Cardiac fibroblast (primary cell): ENCODE measurements around the gene VRK1.
"Not testable (repeated sequence)": the region's sequence is repeated elsewhere in the genome, so short reads cannot be mapped to it uniquely, and the experiment has no call there.

Source experiments
- DNase-seq, 2 donors: peaks; one replicate each; pipeline versions ENCODE4 v3.0.0 to v3.0.0-alpha.2; 2010; ENCODE audit warnings: low read depth in 2 of 2
- H3K4me3 ChIP-seq, 2 donors: replicated peaks in 1 of 2; 1 replicate in 1 of 2; 2 replicates in 1 of 2; pipeline ENCODE4 v1.5.1; 2011; ENCODE audit warnings: low read depth in 2 of 2, low read length in 2 of 2, mild to moderate bottlenecking in 2 of 2, moderate library complexity in 1 of 2
- CTCF ChIP-seq: IDR thresholded peaks from one replicate; pipeline ENCODE4 v1.5.1; 2011; ENCODE audit warnings: low read depth, mild to moderate bottlenecking, low read length, inconsistent platforms

VRK1 gene

DNA sequence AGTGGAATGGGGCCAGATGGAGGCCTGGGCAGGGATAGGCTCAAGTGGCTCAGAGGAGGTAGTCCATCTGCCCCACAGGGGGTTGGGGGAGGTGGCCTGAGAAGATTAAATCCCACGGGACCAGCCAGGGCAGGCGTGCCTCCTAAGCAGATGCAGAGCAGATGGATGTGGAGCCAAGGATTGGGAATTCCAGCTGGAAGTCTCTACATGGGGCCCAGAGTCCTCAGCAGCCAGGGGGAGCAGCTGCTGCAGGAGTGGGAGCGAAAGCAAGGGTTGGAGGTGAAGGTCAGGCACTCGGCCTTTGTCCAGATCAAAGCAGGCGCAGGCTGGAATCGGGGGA is 42.4 kb upstream of the VRK1 start:
- no peak for DNase-seq
- TF ChIP-seq CTCF: no peak
- no peak overlapping the region for H3K4me3 ChIP-seq

DNA sequence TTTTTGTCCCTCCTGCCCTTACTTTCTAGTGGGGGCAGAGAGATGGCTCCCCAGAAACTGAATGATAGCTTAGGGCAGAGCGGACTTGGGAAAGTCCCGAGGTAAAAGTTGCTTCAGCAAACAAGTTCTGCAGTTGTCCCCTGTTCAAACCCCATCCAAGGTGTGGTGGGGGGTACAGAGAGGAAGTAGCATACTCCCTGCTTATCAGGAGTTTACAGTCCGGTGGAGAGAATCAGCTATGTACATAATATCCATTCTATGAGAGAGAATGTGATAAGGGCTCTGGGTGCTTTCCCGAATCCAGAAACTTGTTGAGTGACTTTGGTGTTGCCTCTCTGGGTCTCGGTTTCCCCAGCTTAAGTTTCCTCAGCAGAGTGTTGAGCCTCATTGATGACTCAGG is 40.4 kb upstream of the VRK1 start:
- TF ChIP-seq CTCF: no peak
- no peak for DNase-seq

GRCh38 chr14:96757456-96757855 is 39.7 kb upstream of the VRK1 start:
- no peak for TF ChIP-seq CTCF
- no peak overlapping the region for H3K4me3 ChIP-seq
- no peak for DNase-seq

More for the DNA sequence above, 40.4 kb upstream of the VRK1 start:
- H3K4me3 ChIP-seq: no peak overlapping the region

DNA sequence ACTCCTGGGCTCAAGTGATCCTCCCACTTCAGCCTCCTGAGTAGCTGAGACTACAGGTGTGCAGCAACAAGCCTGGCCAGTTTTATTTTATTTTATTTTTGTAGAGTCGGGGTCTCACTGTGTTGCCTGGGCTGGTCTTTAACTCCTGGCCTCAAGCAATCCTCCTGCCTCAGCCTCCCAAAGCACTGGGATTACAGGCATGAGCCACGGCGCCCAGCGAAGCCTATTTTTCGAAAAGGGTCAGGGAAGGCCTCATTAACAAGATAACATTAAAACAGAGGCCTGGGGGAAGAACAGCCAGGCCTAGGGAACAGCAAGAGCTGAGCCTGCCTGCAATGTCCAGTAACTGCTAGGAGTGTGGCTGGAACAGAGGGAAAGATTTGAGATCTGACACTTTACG is 36.1 kb upstream of the VRK1 start:
- DNase-seq: no peak
- no peak overlapping the region for H3K4me3 ChIP-seq
- TF ChIP-seq CTCF: no peak

- TF ChIP-seq CTCF: no peak
- peak; percentile 68 to 77 for DNase-seq
- no peak overlapping the region for H3K4me3 ChIP-seq
Observed at GRCh38 chr14:96762650-96763049, 34.5 kb upstream of the VRK1 start.

DNA sequence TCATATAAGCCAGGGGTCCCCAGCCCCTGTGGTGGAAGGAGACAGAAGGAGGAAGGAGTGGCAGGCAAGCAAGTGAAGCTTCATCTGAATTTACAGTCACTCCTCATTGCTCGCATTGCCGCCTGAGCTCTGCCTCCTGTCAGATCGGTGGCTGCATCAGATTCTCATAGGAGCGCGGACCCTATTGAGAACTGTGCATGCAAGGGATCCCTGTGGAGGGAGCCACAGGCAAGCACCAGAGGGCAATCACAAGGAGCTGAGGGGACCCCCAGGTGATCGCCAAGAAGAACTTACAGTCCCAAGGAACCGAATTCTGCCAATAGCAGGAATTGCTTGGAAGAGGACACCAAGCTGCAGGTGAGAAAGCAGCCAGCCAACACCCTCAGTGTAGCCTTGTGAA is 33.2 kb upstream of the VRK1 start:
- TF ChIP-seq CTCF: no peak
- no peak overlapping the region for H3K4me3 ChIP-seq
- DNase-seq: no peak

DNA sequence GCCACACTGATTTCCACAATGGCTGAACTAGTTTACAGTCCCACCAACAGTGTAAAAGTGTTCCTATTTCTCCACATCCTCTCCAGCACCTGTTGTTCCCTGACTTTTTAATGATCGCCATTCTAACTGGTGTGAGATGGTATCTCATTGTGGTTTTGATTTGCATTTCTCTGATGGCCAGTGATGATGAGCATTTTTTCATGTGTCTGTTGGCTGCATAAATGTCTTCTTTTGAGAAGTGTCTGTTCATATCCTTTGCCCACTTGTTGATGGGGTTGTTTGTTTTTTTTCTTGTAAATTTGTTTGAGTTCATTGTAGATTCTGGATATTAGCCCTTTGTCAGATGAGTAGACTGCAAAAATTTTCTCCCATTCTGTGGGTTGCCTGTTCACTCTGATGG is 32.0 kb upstream of the VRK1 start:
- not testable (repeated sequence) for DNase-seq

More for the DNA sequence above, 32.0 kb upstream of the VRK1 start:
- H3K4me3 ChIP-seq: not testable (repeated sequence)
